RWPE1 (cell line): Measurements from ENCODE around the gene EIF2B1.

Experiments used
- CTCF ChIA-PET: fragments of 350-600 bp; sonication (Branson Sonifier 250); formaldehyde crosslinking; extraction: SDS; loops from one replicate; lab custom pipeline; 2021; lab: Yijun Ruan, JAX
- POLR2A ChIA-PET: fragments of 400-600 bp; formaldehyde crosslinking; extraction: SDS; loops from one replicate; lab custom pipeline; 2020; ENCODE audit warnings: antibody characterized with exemption; ENCODE audit not compliant: low non-redundant PET; lab: Yijun Ruan, JAX
- DNase-seq: peaks from one replicate; pipeline ENCODE4 v3.0.0; 2012; ENCODE audit warnings: low spot score
- H3K27ac ChIP-seq: fragments of 450-650 bp; 2 replicates; pipeline ENCODE4 v1.5.1; 2017
- CTCF ChIP-seq: fragments of 450-650 bp; conservative IDR thresholded peaks from 2 replicates; pipeline ENCODE4 v1.5.1; 2017; ENCODE audit warnings: low read depth, mild to moderate bottlenecking

Gene EIF2B1

GRCh38 chr12:123670882-123671728 lies 37.6 kb upstream of the EIF2B1 start, which contains the start of gene TCTN2:
Gene TCTN2, plus strand, starts transcription at chr12:123671113. Its CDS starts 128 bp downstream, at chr12:123671241.
- DNase-seq: peak; percentile 100
- CTCF ChIA-PET: no interaction called here
- TF ChIP-seq CTCF: no peak
- H3K27ac ChIP-seq: peak within 1 kb of the TSS; percentile 66
- POLR2A ChIA-PET: no interaction called here

GRCh38 chr12:123667771-123668170 lies 34.3 kb upstream of the EIF2B1 start:
- ChIA-PET CTCF (no interaction called here), POLR2A (no interaction called here)
- DNase-seq: no peak
- H3K27ac ChIP-seq: peak overlapping the region; percentile 76
- TF ChIP-seq CTCF: no peak

GRCh38 chr12:123659996-123660727 lies 26.7 kb upstream of the EIF2B1 start:
- CTCF ChIA-PET: interaction anchor here (1.1 to 1.3 kb wide), 2 partner anchors 9 to 21 kb away, joined by 3 to 4 read pairs; no protein-coding TSS in a partner anchor
- peak; percentile 95 for DNase-seq
- POLR2A ChIA-PET: interaction anchor here (0.6 kb wide), 1 partner anchor 52 kb away, joined by 3 read pairs; the partner anchor contains the start of gene ATP6V0A2
- H3K27ac ChIP-seq: no peak overlapping the region
- no peak for TF ChIP-seq CTCF

GRCh38 chr12:123657211-123657610 lies 23.7 kb upstream of the EIF2B1 start:
- CTCF ChIA-PET: interaction anchor here (0.5 to 0.6 kb wide), 2 partner anchors 8 kb away, joined by 3 to 4 read pairs; no protein-coding TSS in a partner anchor

GRCh38 chr12:123656392-123656791 lies 22.9 kb upstream of the EIF2B1 start:
- DNase-seq: no peak
- ChIA-PET POLR2A (no interaction called here), CTCF (interaction anchor here (0.5 to 0.6 kb wide), 2 partner anchors 9 to 65 kb away, joined by 3 to 4 read pairs; no protein-coding TSS in a partner anchor)
- H3K27ac ChIP-seq: no peak overlapping the region
- TF ChIP-seq CTCF: no peak

More at GRCh38 chr12:123657211-123657610, 23.7 kb upstream of the EIF2B1 start:
- TF ChIP-seq CTCF: no peak
- POLR2A ChIA-PET: no interaction called here
- no peak for DNase-seq
- no peak overlapping the region for H3K27ac ChIP-seq

- no peak overlapping the region for H3K27ac ChIP-seq
- ChIA-PET CTCF (no interaction called here), POLR2A (no interaction called here)
- DNase-seq: no peak
- no peak for TF ChIP-seq CTCF
Observed at GRCh38 chr12:123655420-123655819, 21.9 kb upstream of the EIF2B1 start.
